ENCODE data around the gene NDUFS8. TPM values are rescaled to one million over a fixed set of nuclear protein-coding genes. Genes with fewer than 3 reads are reported as not detected.

NDUFS8 gene
- polyA plus RNA-seq, 1 donor from 2014 or later: 169 TPM

- Histone ChIP-seq H3F3A (ENCODE audit: insufficient read depth, low read length, poor library complexity, severe bottlenecking) (no peaks in the 10 kb centered on the region), H3K27ac (ENCODE audit: low read length) (no peak overlapping the region), H2AFZ (ENCODE audit: low read depth, low read length) (no peak overlapping the region), H3K9me3 (ENCODE audit: low read length) (no peaks in the 10 kb centered on the region), H3K4me2 (ENCODE audit: low read length) (no peak overlapping the region), H3K36me3 (ENCODE audit: insufficient read depth, low read length) (no peaks in the 10 kb centered on the region), H3K27me3 (ENCODE audit: insufficient read depth, low read depth, low read length) (no peaks in the 10 kb centered on the region), H3K4me3 (ENCODE audit: low read length) (no peak overlapping the region), H3K9me2 (ENCODE audit: insufficient read depth, low read length) (no peaks in the 10 kb centered on the region), H3K9ac (ENCODE audit: low read length) (no peak overlapping the region), H3K79me2 (replicated peaks; ENCODE audit: insufficient read depth, low read length) (no peaks in the 10 kb centered on the region), H4K20me1 (ENCODE audit: insufficient read depth) (no peaks in the 10 kb centered on the region)
- TF ChIP-seq EZH2 (IDR thresholded peaks at IDR 0.05; ENCODE audit: borderline replicate concordance, insufficient read depth, low read length, poor library complexity, severe bottlenecking) (no peak), REST (IDR thresholded peaks at IDR 0.05; ENCODE audit: borderline replicate concordance) (no peak), MXI1 (conservative IDR thresholded peaks at IDR 0.05; ENCODE audit: poor library complexity, severe bottlenecking) (no peak), POLR2AphosphoS5 (IDR thresholded peaks at IDR 0.05) (no peak), RAD21 (conservative IDR thresholded peaks at IDR 0.05) (no peak), TAF1 (IDR thresholded peaks at IDR 0.05; ENCODE audit: low read depth) (no peak), SMC3 (conservative IDR thresholded peaks at IDR 0.05; ENCODE audit: poor library complexity) (no peak), EP300 (conservative IDR thresholded peaks at IDR 0.05; ENCODE audit: poor library complexity, severe bottlenecking) (no peak)
- TF ChIP-seq, protein P1, sequence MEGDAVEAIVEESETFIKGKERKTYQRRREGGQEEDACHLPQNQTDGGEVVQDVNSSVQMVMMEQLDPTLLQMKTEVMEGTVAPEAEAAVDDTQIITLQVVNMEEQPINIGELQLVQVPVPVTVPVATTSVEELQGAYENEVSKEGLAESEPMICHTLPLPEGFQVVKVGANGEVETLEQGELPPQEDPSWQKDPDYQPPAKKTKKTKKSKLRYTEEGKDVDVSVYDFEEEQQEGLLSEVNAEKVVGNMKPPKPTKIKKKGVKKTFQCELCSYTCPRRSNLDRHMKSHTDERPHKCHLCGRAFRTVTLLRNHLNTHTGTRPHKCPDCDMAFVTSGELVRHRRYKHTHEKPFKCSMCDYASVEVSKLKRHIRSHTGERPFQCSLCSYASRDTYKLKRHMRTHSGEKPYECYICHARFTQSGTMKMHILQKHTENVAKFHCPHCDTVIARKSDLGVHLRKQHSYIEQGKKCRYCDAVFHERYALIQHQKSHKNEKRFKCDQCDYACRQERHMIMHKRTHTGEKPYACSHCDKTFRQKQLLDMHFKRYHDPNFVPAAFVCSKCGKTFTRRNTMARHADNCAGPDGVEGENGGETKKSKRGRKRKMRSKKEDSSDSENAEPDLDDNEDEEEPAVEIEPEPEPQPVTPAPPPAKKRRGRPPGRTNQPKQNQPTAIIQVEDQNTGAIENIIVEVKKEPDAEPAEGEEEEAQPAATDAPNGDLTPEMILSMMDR (IDR thresholded peaks at IDR 0.05; ENCODE audit: poor library complexity, severe bottlenecking): no peak
These were observed 19.9 kb downstream of the NDUFS8 start for GRCh38 chr11:68050371-68050841.

- no peaks in the 10 kb centered on the region for H3K9me2 ChIP-seq (ENCODE audit: insufficient read depth, low read length)
- no peak overlapping the region for H3K9ac ChIP-seq (ENCODE audit: low read length)
- no peak overlapping the region for H3K27ac ChIP-seq (ENCODE audit: low read length)
- no peaks in the 10 kb centered on the region for H4K20me1 ChIP-seq (ENCODE audit: insufficient read depth)
- no peaks in the 10 kb centered on the region for H3K79me2 ChIP-seq (replicated peaks; ENCODE audit: insufficient read depth, low read length)
- no peak overlapping the region for H3K4me2 ChIP-seq (ENCODE audit: low read length)
- H3K36me3 ChIP-seq (ENCODE audit: insufficient read depth, low read length): no peaks in the 10 kb centered on the region
- H2AFZ ChIP-seq (ENCODE audit: low read depth, low read length): no peak overlapping the region
- TF ChIP-seq TAF1 (IDR thresholded peaks at IDR 0.05; ENCODE audit: low read depth): no peak
- no peak for TF ChIP-seq EP300 (conservative IDR thresholded peaks at IDR 0.05; ENCODE audit: poor library complexity, severe bottlenecking)
- TF ChIP-seq SMC3 (conservative IDR thresholded peaks at IDR 0.05; ENCODE audit: poor library complexity): no peak
- TF ChIP-seq RAD21 (conservative IDR thresholded peaks at IDR 0.05): no peak
- TF ChIP-seq, protein P1 (IDR thresholded peaks at IDR 0.05; ENCODE audit: poor library complexity, severe bottlenecking): no peak
- no peak for TF ChIP-seq POLR2AphosphoS5 (IDR thresholded peaks at IDR 0.05)
- H3K9me3 ChIP-seq (ENCODE audit: low read length): no peaks in the 10 kb centered on the region
- no peaks in the 10 kb centered on the region for H3F3A ChIP-seq (ENCODE audit: insufficient read depth, low read length, poor library complexity, severe bottlenecking)
- no peaks in the 10 kb centered on the region for H3K27me3 ChIP-seq (ENCODE audit: insufficient read depth, low read depth, low read length)
- no peak overlapping the region for H3K4me3 ChIP-seq (ENCODE audit: low read length)
These were observed 21.0 kb downstream of the NDUFS8 start for GRCh38 chr11:68051191-68052136.

All from neural cell (in vitro differentiated cells).